Measurements from ENCODE around the gene GPRC5C.

The GPRC5C gene

DNA sequence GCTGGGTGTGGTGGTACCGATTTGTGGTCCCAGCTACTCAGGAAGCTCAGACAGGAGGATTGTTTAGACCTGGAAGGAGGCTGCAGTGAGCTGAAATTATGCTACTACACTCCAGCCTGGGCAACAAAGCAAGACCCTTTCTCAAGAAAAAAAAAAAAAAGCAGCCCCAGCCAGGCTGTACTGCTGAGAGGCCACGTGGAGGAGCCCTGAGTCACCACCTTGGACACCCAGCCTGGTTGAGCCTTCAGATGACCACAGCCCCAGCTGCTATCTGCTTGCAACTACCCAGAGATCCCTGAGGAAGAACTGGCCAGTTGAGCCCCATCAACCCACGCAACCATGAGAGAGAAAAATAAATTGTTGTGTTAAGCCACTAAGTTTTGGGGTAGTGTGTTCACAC, 23.6 kb upstream of the GPRC5C start:
- DNase-seq: no peak

DNA sequence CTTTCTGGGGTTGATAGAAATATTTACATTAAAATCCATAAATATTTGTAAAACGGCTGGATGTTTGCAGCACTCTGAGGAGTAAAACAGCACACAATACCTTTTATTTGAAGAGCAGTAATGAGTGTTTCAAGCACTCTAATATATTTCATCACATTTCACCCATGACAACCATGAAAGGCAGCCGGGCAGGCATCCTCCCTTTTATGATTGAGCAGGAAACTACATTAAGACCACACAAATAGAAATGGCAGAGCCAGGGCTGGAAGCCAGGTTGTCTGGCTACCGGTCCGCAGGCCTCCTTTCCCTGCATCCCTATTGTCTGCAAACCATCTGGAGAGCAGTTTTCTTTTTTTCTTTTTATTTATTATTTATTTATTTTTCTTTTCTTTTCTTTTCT, 23.1 kb upstream of the GPRC5C start:
- DNase-seq: no peak

DNA sequence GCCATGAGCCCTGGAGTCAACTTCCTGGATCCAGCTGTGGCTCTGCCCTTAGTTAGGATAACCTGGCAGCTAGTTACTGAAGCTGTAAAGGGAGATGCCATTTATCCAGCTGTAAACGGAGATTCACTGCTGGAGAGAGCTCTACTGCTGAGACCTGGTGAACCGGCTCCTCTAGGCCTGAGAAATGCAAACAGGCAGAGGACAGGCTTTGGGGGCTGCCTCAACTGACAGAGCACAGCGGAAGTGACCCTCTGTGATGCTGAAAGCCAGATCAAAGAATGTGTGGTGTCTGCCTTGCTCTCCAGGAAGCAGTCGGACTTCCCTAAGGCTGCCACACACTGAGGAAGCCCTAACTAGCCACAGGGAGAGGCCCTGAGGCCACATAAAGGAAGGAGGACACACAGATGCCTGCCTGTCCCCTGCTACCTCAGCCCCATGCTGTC, 21.9 kb upstream of the GPRC5C start:
- no peak for DNase-seq

DNA sequence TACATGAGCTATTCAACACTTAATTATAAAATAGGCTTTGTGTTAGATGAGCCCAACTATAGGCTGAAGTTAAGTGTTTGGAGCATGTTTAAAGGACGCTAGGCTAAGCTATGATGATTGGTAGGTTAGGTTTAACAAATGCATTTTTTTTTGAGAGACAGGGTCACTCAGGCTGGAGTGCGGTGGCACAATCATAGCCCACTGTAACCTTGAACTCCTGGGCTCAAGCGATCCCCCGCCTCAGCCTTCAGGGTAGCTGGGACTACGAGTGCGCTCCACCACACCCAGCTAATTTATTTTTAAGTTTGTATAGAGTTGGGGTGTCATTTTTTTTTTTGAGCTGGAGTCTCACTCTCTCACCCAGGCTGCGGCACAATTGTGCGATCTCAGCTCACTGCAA, 19.3 kb upstream of the GPRC5C start:
- DNase-seq: no peak

DNA sequence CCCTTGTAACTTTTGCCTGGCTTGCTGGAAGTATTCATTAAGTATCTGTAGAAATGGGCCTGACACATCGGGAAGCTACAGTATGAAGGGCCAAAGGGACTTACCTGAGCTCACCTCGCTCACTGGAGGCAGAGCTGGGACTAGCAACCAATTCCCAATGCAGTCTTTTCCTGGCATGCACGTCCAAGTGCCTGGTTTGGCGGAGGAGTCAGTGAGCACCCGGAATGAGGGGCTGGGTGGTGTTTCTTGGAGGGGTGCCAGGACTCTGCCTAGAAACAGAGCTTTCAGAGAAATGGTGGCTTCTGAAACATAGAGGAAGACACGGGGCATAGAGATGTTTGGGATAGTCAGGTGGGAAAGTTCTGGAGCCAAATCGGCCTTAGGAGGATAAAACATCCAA, 18.4 kb upstream of the GPRC5C start:
- no peak for DNase-seq

DNA sequence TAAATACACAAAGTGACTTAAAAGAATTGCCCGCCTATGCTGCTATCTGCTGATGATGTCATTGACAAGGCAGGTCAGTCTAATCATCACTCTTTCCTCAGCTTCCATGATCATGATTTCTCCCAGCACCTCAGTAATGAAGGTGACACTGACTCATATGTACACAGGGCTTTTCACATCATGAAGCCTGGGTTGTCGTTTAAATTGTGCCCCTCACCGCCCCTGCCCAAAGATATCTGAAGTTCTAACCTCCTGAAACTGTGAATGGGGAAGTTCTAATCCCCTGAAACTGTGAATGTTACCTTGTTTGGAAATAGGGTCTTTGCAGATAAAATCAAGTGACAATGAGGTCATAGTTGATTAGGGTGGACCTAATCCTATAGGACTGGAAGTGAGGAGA, 17.4 kb upstream of the GPRC5C start:
- DNase-seq: no peak

DNA sequence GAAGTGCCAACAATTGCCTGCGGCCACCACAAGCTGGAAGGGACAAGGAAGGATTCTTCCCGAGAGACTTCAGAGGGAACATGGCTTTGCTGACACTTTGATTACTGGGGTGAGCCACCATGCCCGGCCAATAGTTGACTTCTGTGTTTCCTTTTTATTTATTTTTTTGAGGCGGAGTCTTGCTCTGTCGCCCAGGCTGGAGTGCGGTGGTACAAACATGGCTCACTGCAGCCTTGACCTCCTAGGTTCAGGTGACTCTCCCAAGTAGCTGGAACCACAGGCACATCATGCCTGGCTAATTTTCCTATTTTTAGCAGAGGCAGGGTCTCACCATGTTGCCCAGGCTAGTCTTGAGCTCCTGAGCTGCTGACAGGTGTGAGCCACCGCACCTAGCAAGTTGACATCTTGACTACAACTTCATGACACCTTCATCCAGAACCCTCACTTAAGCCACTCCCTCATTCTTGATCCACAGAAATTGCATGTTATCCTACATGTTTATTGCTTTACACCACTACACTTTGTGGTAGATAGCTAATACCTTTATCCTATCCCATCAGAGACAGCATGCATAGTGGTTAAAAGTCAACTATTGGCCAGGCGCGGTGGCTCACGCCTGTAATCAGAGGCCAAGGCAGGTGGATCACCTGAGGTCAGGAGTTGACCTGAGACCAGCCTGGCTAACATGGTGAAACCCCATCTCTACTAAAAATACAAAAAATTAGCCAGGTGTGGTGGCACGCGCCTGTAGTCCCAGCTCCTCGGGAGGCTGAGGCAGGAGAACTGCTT, 16.1 kb upstream of the GPRC5C start:
- no peak for DNase-seq

DNA sequence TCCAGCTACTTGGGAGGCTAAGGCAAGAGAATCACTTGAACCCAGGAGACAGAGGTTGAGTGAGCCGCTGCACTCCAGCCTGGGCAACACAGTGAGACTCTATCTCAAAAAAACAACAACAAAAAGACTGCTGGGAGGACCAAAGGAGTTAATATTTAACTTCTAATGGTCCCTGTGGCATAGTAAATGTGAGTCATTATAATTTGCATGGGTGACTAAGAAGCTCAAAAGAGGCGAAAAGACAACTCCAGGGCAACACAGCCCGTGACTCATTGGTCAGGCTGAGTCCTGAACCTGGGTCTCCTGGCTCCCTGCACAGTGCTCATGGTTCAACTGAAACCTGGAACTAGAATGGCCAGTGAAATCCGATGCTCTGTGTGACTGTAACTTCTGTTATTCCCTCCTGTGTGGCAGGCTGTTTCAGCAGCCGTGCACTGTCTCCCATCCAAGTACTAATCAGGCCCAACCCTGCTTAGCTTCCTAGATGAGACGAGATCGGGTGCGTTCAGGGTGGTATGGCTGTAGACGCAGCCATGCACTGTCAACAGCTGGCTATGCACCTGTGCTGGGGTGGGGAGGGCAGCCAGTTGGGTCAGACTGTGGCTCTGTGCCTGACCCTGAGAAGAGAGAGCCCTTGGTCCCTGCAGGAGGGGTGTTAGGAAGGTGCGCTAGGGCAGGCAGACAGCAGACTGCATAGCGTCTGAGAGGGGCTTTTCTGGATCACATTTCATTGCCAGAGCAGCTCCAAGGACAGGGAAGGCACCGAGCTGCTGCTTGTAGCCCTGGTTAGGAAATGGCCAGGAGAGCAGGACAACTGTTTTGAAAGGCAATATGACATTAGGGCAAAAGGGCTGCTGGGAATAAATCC, 14.5 kb upstream of the GPRC5C start:
- no peak for DNase-seq

DNA sequence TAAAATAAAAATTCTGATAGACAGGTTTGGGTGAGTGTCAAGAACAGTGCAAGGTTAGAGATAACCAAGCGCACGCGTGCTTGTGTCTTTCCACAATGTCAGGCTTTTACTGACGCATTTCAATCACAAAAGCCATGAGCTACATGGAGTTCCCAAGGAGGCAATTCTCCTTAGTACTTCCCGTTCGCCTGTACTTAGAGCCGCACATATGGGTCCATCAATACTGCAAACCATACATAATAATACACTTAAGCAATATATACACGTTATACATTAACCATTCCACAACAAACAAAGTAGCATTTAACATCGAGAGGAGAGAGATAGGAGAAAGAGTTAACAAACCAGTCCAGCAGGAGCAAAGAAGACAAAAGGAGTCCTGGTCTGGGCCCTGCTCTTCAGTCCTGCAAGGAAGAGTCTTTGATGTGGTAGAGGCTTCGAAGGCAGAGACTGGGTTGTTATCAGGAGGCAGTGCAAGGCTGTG, 11.9 kb upstream of the GPRC5C start:
- DNase-seq: no peak

DNA sequence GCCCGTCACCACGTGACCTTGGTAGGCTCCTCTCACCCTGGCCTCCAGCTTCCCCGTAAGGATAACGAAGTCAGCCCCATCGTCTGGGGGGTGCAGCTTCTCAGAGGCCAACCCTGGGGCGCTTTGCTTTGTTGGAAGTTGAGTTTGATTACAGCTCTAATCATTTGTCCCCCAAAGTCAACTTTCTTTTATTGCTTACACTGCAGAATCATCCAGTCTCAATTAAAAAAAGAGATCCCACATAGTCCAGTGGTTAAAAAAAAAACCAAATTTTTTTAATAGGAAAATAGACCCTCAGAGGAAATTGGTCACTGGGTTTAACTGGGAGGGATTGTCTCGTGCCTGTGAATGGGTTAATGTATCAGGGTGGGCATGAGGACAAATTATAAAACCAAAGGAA, 7.8 kb upstream of the GPRC5C start:
- no peak for DNase-seq

DNA sequence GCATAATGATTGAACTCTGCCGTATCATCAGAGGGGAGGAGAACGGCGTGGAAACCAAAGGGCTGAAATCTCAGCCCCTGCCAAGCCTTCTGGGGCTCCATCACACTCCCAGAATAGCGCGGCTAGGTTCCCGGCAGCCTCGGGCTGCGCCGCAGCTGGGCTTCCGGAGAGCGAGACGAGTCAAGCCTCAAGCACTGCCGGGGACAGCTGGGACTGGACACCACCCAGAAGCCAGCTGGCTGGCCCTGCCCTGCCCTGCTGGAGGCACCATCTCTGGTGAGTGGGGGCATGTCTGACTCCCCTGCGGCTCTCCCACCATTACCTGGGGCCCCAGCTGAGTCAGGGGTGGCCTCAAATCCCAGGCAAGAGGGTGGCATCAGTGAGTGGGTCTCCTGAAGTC, 7.2 kb upstream of the GPRC5C start:
- DNase-seq: no peak

DNA sequence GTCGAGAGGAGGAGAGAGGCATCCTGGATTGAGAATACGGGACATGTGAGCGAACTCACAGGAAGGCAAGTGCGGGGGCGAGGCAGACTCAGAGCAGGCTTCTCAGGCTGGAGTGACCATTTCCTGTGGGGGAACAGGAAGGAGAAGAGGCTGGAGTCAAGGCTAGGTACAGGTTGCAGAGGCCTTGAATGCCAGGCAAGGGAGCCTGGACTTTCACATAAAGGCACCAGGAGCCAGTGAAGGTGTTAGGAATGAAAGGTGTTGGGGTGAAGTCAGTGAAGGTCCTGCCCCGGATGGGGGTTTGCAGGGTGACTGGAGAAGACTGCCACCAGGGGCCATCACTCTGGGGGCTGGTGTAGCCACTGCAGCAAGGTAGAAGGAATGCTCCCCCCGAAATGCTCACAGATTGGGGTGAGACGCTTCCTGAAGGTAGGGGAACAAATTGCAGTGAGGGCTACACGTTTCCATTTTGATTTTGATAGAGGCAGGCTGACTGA, 5.3 kb upstream of the GPRC5C start:
- DNase-seq: no peak

DNA sequence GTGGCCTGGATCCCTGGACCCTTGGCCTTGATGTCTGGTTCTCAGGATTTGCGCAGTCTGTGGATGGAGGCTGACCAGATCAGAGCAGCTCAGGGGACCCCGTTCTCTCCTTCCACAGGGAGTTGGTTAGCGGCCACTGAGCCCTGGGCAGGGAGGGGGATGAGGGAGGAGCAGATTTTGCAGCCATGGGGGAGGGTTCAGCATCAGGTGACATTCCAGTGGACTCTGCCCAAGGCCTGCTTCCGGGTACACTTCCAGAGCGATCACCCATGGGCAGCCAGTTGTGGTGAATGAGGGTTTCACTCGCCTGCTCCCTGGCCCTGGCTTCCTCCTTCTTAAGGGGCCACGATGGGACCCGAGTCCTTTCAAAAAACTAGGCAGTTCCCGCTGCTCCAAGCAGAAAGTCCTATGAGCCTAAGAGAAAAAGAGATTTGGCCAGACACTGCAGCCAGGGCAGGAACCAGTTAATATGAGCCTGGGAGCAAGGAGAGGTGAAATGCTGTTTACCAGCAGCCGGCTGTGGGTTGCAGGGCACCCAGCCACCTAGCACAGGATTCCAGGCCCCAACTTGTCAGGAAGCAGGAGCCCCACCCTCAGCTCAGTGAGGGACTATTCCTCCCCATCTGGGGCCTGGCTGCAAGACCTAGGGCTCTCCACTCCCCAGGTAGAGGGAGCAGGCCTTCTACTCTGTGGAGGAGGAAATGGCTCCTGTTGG, 4.7 kb upstream of the GPRC5C start:
- DNase-seq: no peak

DNA sequence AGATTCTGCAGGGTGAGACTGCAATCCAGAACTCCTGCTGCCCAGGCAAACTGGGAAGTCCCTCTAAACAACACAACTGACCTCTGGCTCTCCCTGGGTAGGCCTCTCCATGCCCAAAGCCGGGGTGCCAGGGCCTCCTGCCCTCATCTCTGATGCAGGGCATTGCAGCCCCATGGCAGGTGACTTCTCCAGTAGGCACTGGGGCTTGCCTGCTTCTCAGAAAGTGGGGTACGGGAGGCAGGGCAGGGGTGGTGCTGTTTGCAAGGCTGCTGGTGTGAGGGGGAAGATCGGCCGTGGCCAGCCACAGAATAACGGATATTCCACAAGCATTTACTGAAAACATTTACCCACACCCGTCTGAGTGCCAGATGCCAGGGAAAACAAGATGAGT, 4.1 kb upstream of the GPRC5C start:
- no peak for DNase-seq

DNA sequence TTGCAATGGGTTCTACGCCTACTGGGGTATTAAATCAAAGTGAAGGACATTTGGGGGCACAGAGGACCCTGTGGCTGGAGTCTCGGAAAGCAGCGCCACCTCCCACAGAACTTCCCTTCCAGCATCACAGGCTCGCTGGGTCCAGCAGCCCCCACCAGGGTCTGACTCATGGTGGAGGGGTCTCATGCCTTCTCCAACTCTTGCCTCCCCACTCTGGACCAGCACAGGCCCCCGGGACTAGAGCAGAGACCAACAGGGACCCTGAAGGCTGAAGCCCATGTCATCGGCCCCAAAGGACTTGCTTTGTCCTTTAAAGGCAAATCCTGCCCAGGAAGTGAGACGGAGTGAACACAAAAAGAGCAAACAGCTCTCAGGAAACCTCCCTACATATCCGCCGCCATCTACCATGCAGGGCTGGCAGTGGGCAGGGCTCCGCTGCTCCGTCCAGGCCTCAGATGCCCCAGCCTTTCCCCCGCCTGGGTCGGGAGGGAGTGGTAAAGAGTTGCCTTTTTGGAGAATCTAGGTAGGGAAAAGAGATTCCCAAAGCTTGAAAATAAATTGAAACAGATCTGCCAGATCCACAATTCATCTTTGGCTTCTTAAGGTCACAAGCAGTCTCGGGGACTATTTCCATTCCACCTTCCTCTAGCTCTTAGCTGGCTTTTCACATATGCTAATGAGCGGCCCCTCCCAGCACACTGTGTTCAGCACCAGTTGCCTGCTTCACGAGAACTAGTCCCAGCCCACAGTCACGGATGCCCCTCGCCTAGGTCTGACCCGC, 2.1 kb upstream of the GPRC5C start:
- DNase-seq: no peak

DNA sequence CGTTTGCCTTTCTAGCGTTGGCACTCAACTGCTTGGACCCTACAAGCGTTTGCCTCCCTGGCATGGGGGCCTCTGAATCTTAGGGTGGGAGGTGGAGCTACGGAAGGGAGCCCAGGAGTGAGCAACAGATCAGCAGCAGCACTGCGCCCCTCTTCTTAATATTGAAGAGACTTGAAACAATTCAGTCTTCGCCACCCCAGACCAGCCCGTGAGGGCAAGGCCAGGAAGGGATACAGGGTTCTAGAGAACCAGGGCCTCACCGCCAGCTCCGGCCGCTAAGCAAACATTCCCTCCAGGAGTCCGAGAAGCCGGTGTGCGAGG, 1.5 kb upstream of the GPRC5C start:
- no peak for DNase-seq

DNA sequence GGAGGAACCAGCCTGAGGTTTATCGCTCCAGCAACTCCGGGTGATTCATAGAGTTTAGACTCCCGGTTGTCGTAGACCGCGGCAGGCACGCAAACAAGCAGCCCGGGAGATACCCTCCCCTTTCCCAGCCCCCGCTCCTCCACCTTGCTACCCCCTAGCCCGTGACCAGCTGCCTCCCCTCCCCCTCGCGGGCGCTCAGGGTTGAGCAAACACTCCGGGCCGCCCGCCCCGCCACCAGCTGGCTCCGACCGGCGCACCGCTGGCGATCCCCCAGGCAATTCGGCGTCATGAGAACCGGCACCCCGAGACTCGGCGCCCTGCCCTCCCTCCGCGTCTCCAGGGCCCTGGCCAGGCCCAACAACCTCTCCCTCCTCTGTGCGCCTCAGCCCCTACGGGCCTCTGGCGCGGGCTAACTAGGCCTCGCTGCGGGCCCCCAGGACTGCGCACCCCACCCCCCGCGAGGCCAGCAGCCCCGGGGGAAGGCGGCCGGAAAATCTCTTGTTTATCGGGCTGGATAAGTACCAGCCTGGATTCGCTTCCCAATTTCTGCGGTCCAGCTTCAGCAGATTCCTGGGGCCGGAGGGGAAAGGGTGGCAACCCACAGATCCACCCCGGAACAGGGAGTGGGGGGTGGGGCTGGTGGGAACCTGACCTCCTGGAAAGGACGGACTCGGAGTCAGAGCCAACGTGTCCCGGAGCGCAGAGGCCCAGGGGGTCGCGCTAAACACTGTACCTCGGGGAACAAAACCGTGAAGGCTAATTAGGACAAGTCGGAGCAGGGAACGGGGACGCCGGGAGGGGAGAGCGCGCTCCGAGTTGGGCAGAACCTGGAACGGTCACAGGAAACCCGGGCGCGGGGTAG, 951 bp upstream of the GPRC5C start:
- DNase-seq: no peak

DNA sequence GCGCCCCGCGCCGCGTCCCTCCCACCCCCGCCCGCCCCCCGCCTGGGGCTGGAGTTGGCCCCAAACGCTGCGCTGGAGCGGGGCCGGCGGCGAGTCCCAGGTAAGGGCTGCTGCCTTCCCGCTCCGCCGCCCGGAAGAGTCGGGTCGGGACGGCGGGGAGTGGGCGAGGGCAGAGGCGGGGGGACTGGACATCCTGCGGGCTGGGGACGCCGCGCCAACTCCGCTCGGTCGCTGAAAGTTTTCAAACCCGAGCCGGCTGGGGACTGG, 469 bp downstream of the GPRC5C start:
- no peak for DNase-seq

DNA sequence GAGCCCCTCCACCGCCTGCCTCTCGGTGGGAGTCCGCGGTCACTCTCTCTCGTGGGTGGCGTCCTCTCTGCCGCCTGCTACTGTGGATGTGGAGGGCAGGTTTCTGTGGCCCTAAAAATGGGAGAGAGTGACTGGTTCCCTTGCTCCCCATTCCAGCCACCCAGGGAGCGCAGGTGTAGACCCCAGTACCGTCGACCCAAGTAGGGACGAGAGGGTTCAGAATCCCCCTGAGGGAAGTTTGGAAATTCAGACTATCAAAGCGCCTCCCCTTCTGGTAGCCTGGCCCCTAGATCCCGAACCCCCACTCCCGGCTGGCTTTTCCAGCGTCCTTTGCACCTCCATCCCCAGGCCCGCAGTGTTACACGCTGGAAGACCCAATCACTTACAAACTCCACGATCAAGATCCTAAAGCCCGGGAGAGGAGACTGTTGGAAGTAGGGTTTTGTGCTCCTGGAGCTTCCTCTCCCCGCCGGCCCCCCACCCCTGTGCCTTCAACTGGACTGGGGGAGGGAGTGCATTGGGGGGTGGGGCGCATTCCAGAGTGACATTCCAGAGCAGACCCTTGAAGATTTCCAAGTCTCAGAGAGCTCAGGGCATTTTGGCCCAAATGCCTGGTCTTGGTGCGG, 991 bp downstream of the GPRC5C start:
- no peak for DNase-seq

DNA sequence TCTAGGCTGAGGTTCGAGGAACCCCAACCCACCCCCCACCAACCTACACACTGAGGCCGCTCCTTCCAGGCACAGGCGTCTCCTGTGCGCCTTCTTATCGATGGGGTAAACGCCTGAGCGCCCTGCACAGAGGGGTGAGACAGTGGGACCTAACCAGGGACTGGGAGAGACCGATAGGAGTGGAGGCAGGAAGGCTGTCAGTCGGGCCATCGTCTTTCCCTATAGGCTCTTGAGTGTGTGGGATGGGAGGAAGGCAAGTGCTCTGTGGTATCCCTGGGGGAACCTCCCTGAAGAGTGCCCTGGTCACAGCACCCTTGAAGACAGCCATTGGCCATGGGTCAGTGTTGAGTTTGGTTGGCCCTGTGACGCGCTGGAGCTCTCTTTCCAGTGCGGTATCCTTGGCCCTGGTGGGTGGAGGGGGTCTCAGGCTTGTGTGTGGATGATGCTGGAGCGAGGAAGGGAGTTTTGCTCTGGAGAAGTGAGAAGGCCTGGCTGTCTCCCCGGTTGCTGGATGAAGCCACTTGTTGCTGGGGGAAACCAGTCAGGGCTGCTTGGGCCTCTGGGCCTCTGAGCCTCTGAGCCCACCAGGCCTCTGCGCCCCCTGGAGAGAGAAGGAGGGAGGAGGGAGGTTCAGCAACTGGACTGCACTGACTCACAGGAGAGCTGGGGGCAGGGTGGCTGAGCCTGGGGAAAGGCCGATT, 1.7 kb downstream of the GPRC5C start:
- no peak for DNase-seq

Data from T-helper 2 cell (primary cell).